ENCODE data around the gene SGK1. TPM values are rescaled to one million over a fixed set of nuclear protein-coding genes. Genes with fewer than 3 reads are reported as not detected.

Gene SGK1
- total RNA-seq, 6 donors from 2014 or later = 118 to 426 (median 199) TPM

GRCh38 chr6:134341999-134342567, 24.2 kb upstream of the SGK1 start:
- ATAC-seq (ENCODE audit: low FRiP score in 2 of 2) = peak in 1 of 2 donors; percentile 52
- WGBS, 2 donors = 87 to 89% methylated on average over 9 to 10 of the region's 10 CpGs
- H3K27ac ChIP-seq = no peak overlapping the region
- no peaks in the 10 kb centered on the region for H3K9me3 ChIP-seq
- no peaks in the 10 kb centered on the region for H3K27me3 ChIP-seq
- TF ChIP-seq POLR2A (IDR thresholded peaks at IDR 0.05) (no peak), POLR2AphosphoS5 (IDR thresholded peaks at IDR 0.05) (no peak), CTCF (IDR thresholded peaks at IDR 0.05) (no peak), EP300 (IDR thresholded peaks at IDR 0.05) (no peak)
- H3K4me3 ChIP-seq = no peak overlapping the region
- peaks cover 8 to 18% (median 12%) of the 10 kb centered on the region in 4 donors for H3K4me1 ChIP-seq
- DNase-seq = peak in 1 of 2 donors; percentile 11
- H3K36me3 ChIP-seq = no peaks in the 10 kb centered on the region

- DNase-seq (no peak), ATAC-seq (ENCODE audit: low FRiP score in 2 of 2) (no peak)
- no peak overlapping the region for H3K4me3 ChIP-seq
- H3K27me3 ChIP-seq = no peaks in the 10 kb centered on the region
- TF ChIP-seq POLR2A (IDR thresholded peaks at IDR 0.05) = no peak
- TF ChIP-seq POLR2AphosphoS5 (IDR thresholded peaks at IDR 0.05) = no peak
- no peak for TF ChIP-seq EP300 (IDR thresholded peaks at IDR 0.05)
- no peak for TF ChIP-seq CTCF (IDR thresholded peaks at IDR 0.05)
- no peaks in the 10 kb centered on the region for H3K36me3 ChIP-seq
- H3K4me1 ChIP-seq = peaks cover 0 to 5% (median under 1%) of the 10 kb centered on the region in 4 donors
- WGBS, 2 donors = 83 to 90% methylated on average over 6 of the region's 6 CpGs
- H3K27ac ChIP-seq = no peak overlapping the region
- no peaks in the 10 kb centered on the region for H3K9me3 ChIP-seq
Measured at GRCh38 chr6:134340179-134340975, 22.5 kb upstream of the SGK1 start.

- H3K4me1 ChIP-seq = peaks cover 0 to 5% (median 0%) of the 10 kb centered on the region in 4 donors
- ATAC-seq (ENCODE audit: low FRiP score in 2 of 2) (no peak), DNase-seq (no peak)
- TF ChIP-seq EP300 (IDR thresholded peaks at IDR 0.05) (no peak), POLR2AphosphoS5 (IDR thresholded peaks at IDR 0.05) (no peak), CTCF (IDR thresholded peaks at IDR 0.05) (no peak), POLR2A (IDR thresholded peaks at IDR 0.05) (no peak)
- H3K27me3 ChIP-seq = no peaks in the 10 kb centered on the region
- no peak overlapping the region for H3K4me3 ChIP-seq
- no peak overlapping the region for H3K27ac ChIP-seq
- no peaks in the 10 kb centered on the region for H3K36me3 ChIP-seq
- no peaks in the 10 kb centered on the region for H3K9me3 ChIP-seq
Measured at GRCh38 chr6:134339216-134339615, 21.3 kb upstream of the SGK1 start.

GRCh38 chr6:134331256-134331655, 13.3 kb upstream of the SGK1 start:
- DNase-seq (no peak), ATAC-seq (ENCODE audit: low FRiP score in 2 of 2) (no peak)
- Histone ChIP-seq H3K36me3 (no peaks in the 10 kb centered on the region), H3K9me3 (no peaks in the 10 kb centered on the region), H3K27ac (no peak overlapping the region), H3K4me3 (no peak overlapping the region), H3K27me3 (no peaks in the 10 kb centered on the region), H3K4me1 (peaks cover 0 to 5% (median 0%) of the 10 kb centered on the region in 4 donors)
- 75 to 90% methylated on average over 2 of the region's 2 CpGs for WGBS, 2 donors
- TF ChIP-seq EP300 (IDR thresholded peaks at IDR 0.05) = no peak
- no peak for TF ChIP-seq POLR2AphosphoS5 (IDR thresholded peaks at IDR 0.05)
- TF ChIP-seq POLR2A (IDR thresholded peaks at IDR 0.05) = no peak
- TF ChIP-seq CTCF (IDR thresholded peaks at IDR 0.05) = no peak
